ENCODE results near the gene IL10RB.
A peak's percentile ranks its signal among the peaks of the same experiment; 100 is the strongest.
"Not testable (repeated sequence)": the region's sequence is repeated elsewhere in the genome, so short reads cannot be mapped to it uniquely, and the experiment has no call there.

IL10RB gene

GRCh38 chr21:33266050-33266788 lies at the start of gene IL10RB:
IL10RB (plus strand) TSS chr21:33266367; CDS start chr21:33266466, 99 bp downstream.
- DNase-seq = peak; percentile 60 to 63

GRCh38 chr21:33217138-33217520 lies 49.0 kb upstream of the IL10RB start:
- no peak for DNase-seq

GRCh38 chr21:33219300-33219699 lies 46.9 kb upstream of the IL10RB start:
- no peak for DNase-seq

- no peak for DNase-seq
These were observed 46.2 kb upstream of the IL10RB start for GRCh38 chr21:33219954-33220353.

GRCh38 chr21:33225376-33225775 lies 40.8 kb upstream of the IL10RB start:
- DNase-seq = not testable (repeated sequence)

- no peak for DNase-seq
These were observed 37.7 kb upstream of the IL10RB start for GRCh38 chr21:33228455-33228854.

GRCh38 chr21:33229099-33229783 lies 36.9 kb upstream of the IL10RB start:
- DNase-seq = no peak

- DNase-seq = peak; percentile 62 to 63
These were observed 36.2 kb upstream of the IL10RB start, which contains the start of gene IFNAR2 for GRCh38 chr21:33229784-33230544. IFNAR2 (plus strand) TSS chr21:33229938; CDS start chr21:33241923, 11,985 bp downstream.

GRCh38 chr21:33230545-33231324 lies 35.4 kb upstream of the IL10RB start:
- DNase-seq = no peak

GRCh38 chr21:33231526-33231925 lies 34.6 kb upstream of the IL10RB start:
- peak; percentile 42 to 46 for DNase-seq

GRCh38 chr21:33232291-33233034 lies 33.7 kb upstream of the IL10RB start:
- no peak for DNase-seq

GRCh38 chr21:33234635-33235520 lies 31.3 kb upstream of the IL10RB start:
- DNase-seq = no peak

GRCh38 chr21:33236013-33236686 lies 30.0 kb upstream of the IL10RB start:
- DNase-seq = no peak

- no peak for DNase-seq
These were observed 29.4 kb upstream of the IL10RB start for GRCh38 chr21:33236766-33237165.

GRCh38 chr21:33237486-33237885 lies 28.7 kb upstream of the IL10RB start:
- DNase-seq = no peak

- no peak for DNase-seq
These were observed 28.0 kb upstream of the IL10RB start for GRCh38 chr21:33238146-33238545.

GRCh38 chr21:33238565-33239255 lies 27.5 kb upstream of the IL10RB start:
- no peak for DNase-seq

- DNase-seq = not testable (repeated sequence)
These were observed 26.5 kb upstream of the IL10RB start for GRCh38 chr21:33239559-33240127.

GRCh38 chr21:33240404-33240803 lies 25.8 kb upstream of the IL10RB start:
- no peak for DNase-seq

Data from activated CD4-positive, alpha-beta T cell treated with anti-CD3 and anti-CD28 coated beads, Interleukin-2, amount 50 U/mL, for 4 hours (primary cell).